ENCODE measurements around the gene SARDH. TPM values are rescaled to one million over a fixed set of nuclear protein-coding genes. Genes with fewer than 3 reads are reported as not detected.

Gene SARDH
- total RNA-seq, 4 donors from 2014 or later = 0.39 to 2.9 (median 0.51) TPM

- Histone ChIP-seq H3K36me3 (no peaks in the 10 kb centered on the region), H3K4me3 (no peak overlapping the region), H3K27me3 (peaks cover 0 to 13% (median 0%) of the 10 kb centered on the region in 4 donors), H3K4me1 (no peaks in the 10 kb centered on the region), H3K9me3 (no peaks in the 10 kb centered on the region), H3K27ac (replicated peaks in 1 of 4) (no peak overlapping the region)
- DNase-seq (ENCODE audit: extremely low spot score) = no peak
- intact Hi-C loops (cut with DNase I) = no loop called here
- TF ChIP-seq EP300 (IDR thresholded peaks at IDR 0.05) (no peak), POLR2A (IDR thresholded peaks at IDR 0.05; ENCODE audit: low read depth) (no peak), POLR2AphosphoS5 (IDR thresholded peaks at IDR 0.05) (no peak), CTCF (IDR thresholded peaks at IDR 0.05) (no peak)
- WGBS = 90% methylated on average over 9 of the region's 11 CpGs
Observed at GRCh38 chr9:133690081-133690561, 48.0 kb downstream of the SARDH start.

- Histone ChIP-seq H3K4me1 (peaks cover 0 to 6% (median 3%) of the 10 kb centered on the region in 4 donors), H3K36me3 (no peaks in the 10 kb centered on the region), H3K27ac (replicated peaks in 1 of 4) (no peak overlapping the region), H3K27me3 (peaks cover 0 to 11% (median 0%) of the 10 kb centered on the region in 4 donors), H3K4me3 (no peak overlapping the region), H3K9me3 (no peaks in the 10 kb centered on the region)
- intact Hi-C loops (cut with DNase I) = no loop called here
- WGBS = 87% methylated on average over 10 of the region's 10 CpGs
- TF ChIP-seq POLR2AphosphoS5 (IDR thresholded peaks at IDR 0.05) = no peak
- TF ChIP-seq EP300 (IDR thresholded peaks at IDR 0.05) = no peak
- TF ChIP-seq POLR2A (IDR thresholded peaks at IDR 0.05; ENCODE audit: low read depth) = no peak
- DNase-seq (ENCODE audit: extremely low spot score) = no peak
Observed at GRCh38 chr9:133689151-133689763, 48.9 kb downstream of the SARDH start.

GRCh38 chr9:133687856-133688761 lies 50.0 kb downstream of the SARDH start:
- H3K36me3 ChIP-seq = no peaks in the 10 kb centered on the region
- H3K4me3 ChIP-seq = no peak overlapping the region
- no peak overlapping the region for H3K27ac ChIP-seq (replicated peaks in 1 of 4)
- TF ChIP-seq POLR2AphosphoS5 (IDR thresholded peaks at IDR 0.05) = no peak
- no peak for TF ChIP-seq POLR2A (IDR thresholded peaks at IDR 0.05; ENCODE audit: low read depth)
- TF ChIP-seq CTCF (IDR thresholded peaks at IDR 0.05) = no peak
- TF ChIP-seq EP300 (IDR thresholded peaks at IDR 0.05) = no peak
- intact Hi-C loops (cut with DNase I) = no loop called here
- no peaks in the 10 kb centered on the region for H3K9me3 ChIP-seq
- 91% methylated on average over 31 of the region's 34 CpGs for WGBS
- DNase-seq (ENCODE audit: extremely low spot score) = no peak
- peaks cover 0 to 4% (median 0%) of the 10 kb centered on the region in 4 donors for H3K27me3 ChIP-seq
- H3K4me1 ChIP-seq = peaks cover 11 to 17% (median 14%) of the 10 kb centered on the region in 4 donors

GRCh38 chr9:133686642-133687575 lies 51.2 kb downstream of the SARDH start:
- intact Hi-C loops (cut with DNase I) = no loop called here
- no peaks in the 10 kb centered on the region for H3K9me3 ChIP-seq
- 90% methylated on average over 20 of the region's 24 CpGs for WGBS
- TF ChIP-seq POLR2A (IDR thresholded peaks at IDR 0.05; ENCODE audit: low read depth) (no peak), POLR2AphosphoS5 (IDR thresholded peaks at IDR 0.05) (no peak), EP300 (IDR thresholded peaks at IDR 0.05) (no peak), CTCF (IDR thresholded peaks at IDR 0.05) (no peak)
- H3K4me1 ChIP-seq = peaks cover 15 to 22% (median 18%) of the 10 kb centered on the region in 4 donors
- no peaks in the 10 kb centered on the region for H3K36me3 ChIP-seq
- DNase-seq (ENCODE audit: extremely low spot score) = no peak
- H3K27ac ChIP-seq (replicated peaks in 1 of 4) = no peak overlapping the region
- H3K27me3 ChIP-seq = no peaks in the 10 kb centered on the region
- H3K4me3 ChIP-seq = no peak overlapping the region

Measured in esophagus muscularis mucosa (tissue), 4 donors.